Astrocyte of the spinal cord (primary cell): ENCODE results near the gene TRIM17.

Experiments used
- DNase-seq: peaks from one replicate; pipeline ENCODE4 v3.0.0; 2011; ENCODE audit warnings: low read depth, low spot score
- H3K4me3 ChIP-seq: 2 replicates; pipeline ENCODE4 v1.5.1; 2011; ENCODE audit warnings: low read depth, mild to moderate bottlenecking, low read length, moderate library complexity
- CTCF ChIP-seq: IDR thresholded peaks from 2 replicates; pipeline ENCODE4 v1.5.1; 2012; ENCODE audit warnings: low read depth, mild to moderate bottlenecking, low read length, inconsistent platforms
- in situ Hi-C: cut with HindIII; loops from 2 replicates; pipeline ENCODE4 v1.10.0; 2017; ENCODE audit warnings: low sequenced_read_pairs

TRIM17 gene

DNA sequence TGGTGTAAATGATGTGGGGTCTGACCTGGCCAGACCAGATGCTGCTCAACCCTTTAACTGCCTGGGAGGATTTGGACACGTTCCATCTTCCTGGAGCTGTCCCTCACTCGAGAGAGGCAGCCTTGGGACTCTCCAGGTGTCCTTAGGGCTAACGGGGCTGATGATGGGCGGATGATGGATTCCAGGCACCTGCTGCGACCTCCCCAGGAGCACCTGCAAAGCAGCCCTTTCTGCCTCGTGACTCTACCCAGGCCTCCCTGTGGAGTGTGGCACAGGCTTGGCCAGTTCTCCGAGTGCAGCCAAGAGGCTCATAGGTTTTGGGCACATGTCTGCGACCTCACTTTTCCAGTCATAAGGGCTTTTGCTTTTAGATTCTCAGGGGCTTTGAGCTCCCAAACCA is 12.3 kb upstream of the TRIM17 start:
- TF ChIP-seq CTCF = no peak
- DNase-seq = no peak
- in situ Hi-C loops = no loop called here
- H3K4me3 ChIP-seq = no peak overlapping the region

DNA sequence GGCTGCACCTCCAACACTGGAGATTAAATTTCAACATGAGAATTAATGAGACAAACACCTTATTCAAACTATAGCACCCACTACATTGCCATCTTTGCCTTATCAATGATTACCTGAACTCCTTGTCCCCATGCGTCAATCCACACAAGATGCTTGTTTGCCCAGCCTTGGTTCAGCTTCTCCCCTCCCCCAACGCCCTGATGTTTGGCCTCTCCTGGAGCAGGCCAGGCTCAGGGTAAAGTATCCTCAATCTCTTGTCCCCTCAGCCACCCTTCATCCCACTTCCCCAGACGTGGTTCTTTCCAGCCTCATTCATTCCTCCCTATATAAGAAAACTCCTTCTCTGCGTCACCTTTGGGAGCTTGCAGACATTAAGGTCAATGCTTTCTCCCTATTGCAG is 11.8 kb upstream of the TRIM17 start:
- no peak for DNase-seq
- no peak overlapping the region for H3K4me3 ChIP-seq
- in situ Hi-C loops = no loop called here
- no peak for TF ChIP-seq CTCF

GRCh38 chr1:228426518-228427175 is 10.0 kb upstream of the TRIM17 start:
- no peak for DNase-seq
- no peak for TF ChIP-seq CTCF
- in situ Hi-C loops = no loop called here
- H3K4me3 ChIP-seq = no peak overlapping the region

DNA sequence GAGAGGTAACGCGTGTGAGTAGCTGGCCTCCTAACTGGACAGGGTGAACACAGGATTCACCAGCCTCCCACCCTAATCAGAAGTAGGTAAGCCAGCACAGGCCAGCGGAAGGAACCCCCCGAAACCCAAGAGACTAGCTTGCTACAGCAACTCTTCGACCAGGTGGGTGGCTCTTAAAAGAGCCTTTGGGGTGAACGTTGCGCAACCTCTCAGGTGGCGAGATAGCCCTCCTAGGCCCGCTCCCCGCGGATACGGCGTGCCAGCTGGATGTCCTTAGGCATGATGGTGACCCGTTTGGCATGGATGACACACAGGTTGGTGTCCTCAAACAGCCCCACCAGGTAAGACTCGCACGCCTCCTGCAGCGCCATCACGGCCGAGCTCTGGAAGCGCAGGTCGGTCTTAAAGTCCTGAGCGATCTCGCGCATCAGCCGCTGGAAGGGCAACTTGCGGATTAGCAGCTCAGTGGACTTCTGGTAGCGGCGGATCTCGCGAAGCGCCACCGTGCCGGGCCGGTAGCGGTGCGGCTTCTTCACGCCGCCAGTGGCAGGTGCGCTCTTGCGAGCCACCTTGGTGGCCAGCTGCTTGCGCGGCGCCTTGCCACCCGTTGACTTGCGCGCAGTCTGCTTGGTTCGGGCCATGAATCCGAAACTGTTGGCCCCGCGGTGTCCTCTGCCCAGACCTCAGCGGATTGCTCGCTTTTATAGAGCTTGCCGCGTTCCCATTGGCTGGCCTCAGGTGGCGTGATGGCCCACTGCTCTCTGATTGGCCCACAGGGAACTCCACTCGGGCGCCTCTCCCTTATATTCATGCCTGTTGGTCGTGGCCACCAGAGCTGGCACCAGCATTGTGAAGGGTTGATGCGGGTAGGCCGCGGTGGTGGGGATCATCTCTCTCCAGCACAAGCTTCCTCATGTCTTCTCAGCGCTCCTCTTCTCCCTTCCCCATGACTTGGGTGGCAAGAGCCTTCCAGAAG is 8.3 kb upstream of the TRIM17 start:
- in situ Hi-C loops = no loop called here
- H3K4me3 ChIP-seq = no peak overlapping the region
- TF ChIP-seq CTCF = no peak
- DNase-seq = no peak

- in situ Hi-C loops = no loop called here
- no peak for TF ChIP-seq CTCF
- no peak for DNase-seq
- H3K4me3 ChIP-seq = no peak overlapping the region
Observed at GRCh38 chr1:228423404-228424053, 6.9 kb upstream of the TRIM17 start.

GRCh38 chr1:228420968-228421826 is 4.5 kb upstream of the TRIM17 start:
- no peak for DNase-seq
- no peak for TF ChIP-seq CTCF
- H3K4me3 ChIP-seq = no peak overlapping the region
- in situ Hi-C loops = no loop called here
